ENCODE results near the gene TCP11L2. TPM values are rescaled to one million over a fixed set of nuclear protein-coding genes. Genes with fewer than 3 reads are reported as not detected.
A peak's percentile ranks its signal among the peaks of the same experiment; 100 is the strongest.

TCP11L2 gene
- total RNA-seq, 1 donor from 2014 or later, result 7.8 TPM

GRCh38 chr12:106280106-106280505, 22.4 kb upstream of the TCP11L2 start:
- H3K4me3 Mint-ChIP-seq, result no peak overlapping the region
- peaks cover 6% of the 10 kb centered on the region for H3K4me1 Mint-ChIP-seq
- no peaks in the 10 kb centered on the region for H3K36me3 ChIP-seq
- H3K9me3 Mint-ChIP-seq, result peaks cover 6% of the 10 kb centered on the region
- H3K36me3 Mint-ChIP-seq, result peaks cover 1% of the 10 kb centered on the region
- no peaks in the 10 kb centered on the region for H3K79me2 ChIP-seq (ENCODE audit: low read depth)
- no peaks in the 10 kb centered on the region for H3F3A ChIP-seq (ENCODE audit: low read depth)
- H4K20me1 ChIP-seq (ENCODE audit: low read depth), result no peaks in the 10 kb centered on the region
- no peak overlapping the region for H2AFZ ChIP-seq (replicated peaks)
- H3K4me1 ChIP-seq, result no peaks in the 10 kb centered on the region
- no peak overlapping the region for H3K27ac Mint-ChIP-seq
- H3K9me3 ChIP-seq (ENCODE audit: low read depth), result no peaks in the 10 kb centered on the region
- no peak for DNase-seq (ENCODE audit: low spot score)
- no peak overlapping the region for H3K27ac ChIP-seq
- no peak overlapping the region for H3K4me2 ChIP-seq
- no peaks in the 10 kb centered on the region for H3K27me3 ChIP-seq
- H3K9ac ChIP-seq, result no peak overlapping the region
- no peak overlapping the region for H3K4me3 ChIP-seq
- no peaks in the 10 kb centered on the region for H3K27me3 Mint-ChIP-seq (ENCODE audit: insufficient read depth, low read depth)
- TF ChIP-seq CTCF (IDR thresholded peaks at IDR 0.05) (no peak), EZH2 (IDR thresholded peaks at IDR 0.05) (no peak), EZH2phosphoT487 (IDR thresholded peaks at IDR 0.05) (no peak)

- Histone ChIP-seq H3F3A (ENCODE audit: low read depth) (no peaks in the 10 kb centered on the region), H2AFZ (replicated peaks) (no peak overlapping the region), H3K27me3 (no peaks in the 10 kb centered on the region), H3K4me1 (no peaks in the 10 kb centered on the region), H3K9ac (no peak overlapping the region), H3K4me2 (no peak overlapping the region), H3K79me2 (ENCODE audit: low read depth) (no peaks in the 10 kb centered on the region), H3K4me3 (no peak overlapping the region), H4K20me1 (ENCODE audit: low read depth) (no peaks in the 10 kb centered on the region), H3K27ac (no peak overlapping the region), H3K36me3 (no peaks in the 10 kb centered on the region), H3K9me3 (ENCODE audit: low read depth) (no peaks in the 10 kb centered on the region)
- TF ChIP-seq EZH2 (IDR thresholded peaks at IDR 0.05) (no peak), EZH2phosphoT487 (IDR thresholded peaks at IDR 0.05) (no peak), CTCF (IDR thresholded peaks at IDR 0.05) (no peak)
- H3K27ac Mint-ChIP-seq, result peak overlapping the region; percentile 22
- peaks cover 8% of the 10 kb centered on the region for H3K4me1 Mint-ChIP-seq
- no peak for DNase-seq (ENCODE audit: low spot score)
- peaks cover 6% of the 10 kb centered on the region for H3K9me3 Mint-ChIP-seq
- H3K27me3 Mint-ChIP-seq (ENCODE audit: insufficient read depth, low read depth), result no peaks in the 10 kb centered on the region
- peaks cover 1% of the 10 kb centered on the region for H3K36me3 Mint-ChIP-seq
- H3K4me3 Mint-ChIP-seq, result no peak overlapping the region
These were observed 21.3 kb upstream of the TCP11L2 start for GRCh38 chr12:106281056-106281782.

GRCh38 chr12:106281804-106282203, 20.7 kb upstream of the TCP11L2 start:
- TF ChIP-seq EZH2phosphoT487 (IDR thresholded peaks at IDR 0.05), result no peak
- TF ChIP-seq CTCF (IDR thresholded peaks at IDR 0.05), result no peak
- TF ChIP-seq EZH2 (IDR thresholded peaks at IDR 0.05), result no peak
- no peaks in the 10 kb centered on the region for H3F3A ChIP-seq (ENCODE audit: low read depth)
- Mint-ChIP-seq H3K36me3 (peaks cover 1% of the 10 kb centered on the region), H3K27me3 (ENCODE audit: insufficient read depth, low read depth) (no peaks in the 10 kb centered on the region), H3K9me3 (peaks cover 6% of the 10 kb centered on the region), H3K4me3 (no peak overlapping the region), H3K4me1 (peaks cover 8% of the 10 kb centered on the region), H3K27ac (no peak overlapping the region)
- no peaks in the 10 kb centered on the region for H3K36me3 ChIP-seq
- no peak overlapping the region for H3K27ac ChIP-seq
- no peak overlapping the region for H2AFZ ChIP-seq (replicated peaks)
- H3K79me2 ChIP-seq (ENCODE audit: low read depth), result no peaks in the 10 kb centered on the region
- H4K20me1 ChIP-seq (ENCODE audit: low read depth), result no peaks in the 10 kb centered on the region
- no peak for DNase-seq (ENCODE audit: low spot score)
- no peak overlapping the region for H3K4me2 ChIP-seq
- no peaks in the 10 kb centered on the region for H3K27me3 ChIP-seq
- no peaks in the 10 kb centered on the region for H3K9me3 ChIP-seq (ENCODE audit: low read depth)
- no peak overlapping the region for H3K4me3 ChIP-seq
- no peak overlapping the region for H3K9ac ChIP-seq
- H3K4me1 ChIP-seq, result no peaks in the 10 kb centered on the region

All from neural progenitor cell (in vitro differentiated cells).